HG03045 (cell line): ENCODE data around the gene PIGR.

Experiments used
- ATAC-seq: cut with Tn5 transposase; IDR thresholded peaks from one replicate; pipeline ENCODE4 v1.9.1; 2021; ENCODE audit warnings: mild to moderate bottlenecking, moderate library complexity; ENCODE audit not compliant: unreplicated experiment

Gene PIGR

GRCh38 chr1:206892351-206892984 lies 53.8 kb downstream of the PIGR start:
- no peak for ATAC-seq

GRCh38 chr1:206891412-206891811 lies 54.9 kb downstream of the PIGR start:
- ATAC-seq, result no peak

GRCh38 chr1:206890125-206891060 lies 55.9 kb downstream of the PIGR start:
- ATAC-seq, result no peak

GRCh38 chr1:206887701-206888100 lies 58.6 kb downstream of the PIGR start:
- no peak for ATAC-seq

- no peak for ATAC-seq
Measured at GRCh38 chr1:206886831-206887230, 59.4 kb downstream of the PIGR start.

- no peak for ATAC-seq
Measured at GRCh38 chr1:206885341-206886060, 60.8 kb downstream of the PIGR start.

- ATAC-seq, result no peak
Measured at GRCh38 chr1:206883876-206884275, 62.4 kb downstream of the PIGR start.

- ATAC-seq, result no peak
Measured at GRCh38 chr1:206883160-206883559, 63.1 kb downstream of the PIGR start.

GRCh38 chr1:206882555-206882954 lies 63.7 kb downstream of the PIGR start:
- ATAC-seq, result no peak

- ATAC-seq, result no peak
Measured at GRCh38 chr1:206880314-206880713, 66.0 kb downstream of the PIGR start.
